HEK293 (cell line): ENCODE measurements around the gene C20orf173.

Source experiments
- FEZF1 ChIP-seq: fragments of 450-650 bp; formaldehyde crosslinking; IDR thresholded peaks from 2 replicates; pipeline ENCODE4 v1.5.1; 2016; ENCODE audit warnings: missing biosample characterization, missing genetic modification characterization
- GFI1B ChIP-seq: fragments of 450-650 bp; formaldehyde crosslinking; IDR thresholded peaks from 2 replicates; pipeline ENCODE4 v1.5.1; 2016; ENCODE audit warnings: missing biosample characterization, missing genetic modification characterization
- GLIS1 ChIP-seq: fragments of 450-650 bp; formaldehyde crosslinking; IDR thresholded peaks from 2 replicates; pipeline ENCODE4 v1.5.1; 2016; ENCODE audit warnings: missing biosample characterization, missing genetic modification characterization
- KLF1 ChIP-seq: fragments of 450-650 bp; formaldehyde crosslinking; IDR thresholded peaks from 2 replicates; pipeline ENCODE4 v1.5.1; 2016; ENCODE audit warnings: missing biosample characterization, missing genetic modification characterization
- OSR2 ChIP-seq: fragments of 450-650 bp; formaldehyde crosslinking; IDR thresholded peaks from 2 replicates; pipeline ENCODE4 v1.5.1; 2016; ENCODE audit warnings: missing biosample characterization, missing genetic modification characterization
- REPIN1 ChIP-seq: fragments of 450-650 bp; formaldehyde crosslinking; IDR thresholded peaks from 2 replicates; pipeline ENCODE4 v1.5.1; 2017; ENCODE audit warnings: missing biosample characterization, missing genetic modification characterization, low read depth
- ZBTB1 ChIP-seq: fragments of 450-650 bp; formaldehyde crosslinking; IDR thresholded peaks from 2 replicates; pipeline ENCODE4 v1.5.1; 2016; ENCODE audit warnings: missing biosample characterization, missing genetic modification characterization
- ZBTB17 ChIP-seq: fragments of 450-650 bp; formaldehyde crosslinking; IDR thresholded peaks from 2 replicates; pipeline ENCODE4 v1.5.1; 2016; ENCODE audit warnings: missing biosample characterization, missing genetic modification characterization
- ZFHX2 ChIP-seq: fragments of 450-650 bp; formaldehyde crosslinking; conservative IDR thresholded peaks from 2 replicates; pipeline ENCODE4 v1.5.1; 2016; ENCODE audit warnings: missing biosample characterization, missing genetic modification characterization
- ZNF112 ChIP-seq: fragments of 450-650 bp; formaldehyde crosslinking; IDR thresholded peaks from 2 replicates; pipeline ENCODE4 v1.5.0; 2017; ENCODE audit warnings: missing biosample characterization, missing genetic modification characterization
- ZNF175 ChIP-seq: fragments of 450-650 bp; formaldehyde crosslinking; IDR thresholded peaks from 2 replicates; pipeline ENCODE4 v1.5.1; 2016; ENCODE audit warnings: missing biosample characterization, missing genetic modification characterization
- ZNF248 ChIP-seq: fragments of 450-650 bp; formaldehyde crosslinking; IDR thresholded peaks from 2 replicates; pipeline ENCODE4 v1.5.1; 2017; ENCODE audit warnings: missing biosample characterization, missing genetic modification characterization
- ZNF274 ChIP-seq, 2 experiments: fragments of 200-500 bp in 1 of 2; fragments of 450-650 bp in 1 of 2; sonication (Bioruptor generic) in 1 of 2; formaldehyde crosslinking in 1 of 2; IDR thresholded peaks; 2 replicates each; pipeline versions ENCODE4 v1.5.1 to v1.6.1; 2014 to 2016; ENCODE audit warnings: borderline replicate concordance in 1 of 2, inconsistent platforms in 1 of 2, low read length in 1 of 2, missing biosample characterization in 1 of 2, missing genetic modification characterization in 1 of 2
- ZNF350 ChIP-seq: fragments of 450-650 bp; formaldehyde crosslinking; IDR thresholded peaks from 2 replicates; pipeline ENCODE4 v1.5.0; 2017; ENCODE audit warnings: missing biosample characterization, mild to moderate bottlenecking, missing genetic modification characterization
- ZNF366 ChIP-seq: fragments of 450-650 bp; formaldehyde crosslinking; conservative IDR thresholded peaks from 2 replicates; pipeline ENCODE4 v1.5.1; 2016; ENCODE audit warnings: missing biosample characterization, missing genetic modification characterization
- ZNF514 ChIP-seq: fragments of 450-650 bp; formaldehyde crosslinking; IDR thresholded peaks from 2 replicates; pipeline ENCODE4 v1.5.1; 2016; ENCODE audit warnings: missing biosample characterization, missing genetic modification characterization
- ZNF521 ChIP-seq: fragments of 450-650 bp; formaldehyde crosslinking; IDR thresholded peaks from 2 replicates; pipeline ENCODE4 v1.5.1; 2017; ENCODE audit warnings: missing biosample characterization, mild to moderate bottlenecking, missing genetic modification characterization
- ZNF548 ChIP-seq: fragments of 450-650 bp; formaldehyde crosslinking; IDR thresholded peaks from 2 replicates; pipeline ENCODE4 v1.5.1; 2016; ENCODE audit warnings: missing biosample characterization, missing genetic modification characterization
- ZNF623 ChIP-seq: fragments of 450-650 bp; formaldehyde crosslinking; IDR thresholded peaks from 2 replicates; pipeline ENCODE4 v1.5.1; 2016; ENCODE audit warnings: missing biosample characterization, missing genetic modification characterization
- ZNF747 ChIP-seq: fragments of 450-650 bp; formaldehyde crosslinking; IDR thresholded peaks from 2 replicates; pipeline ENCODE4 v1.5.1; 2016; ENCODE audit warnings: missing biosample characterization, missing genetic modification characterization
- ZNF792 ChIP-seq: fragments of 450-650 bp; formaldehyde crosslinking; IDR thresholded peaks from 2 replicates; pipeline ENCODE4 v1.5.1; 2016; ENCODE audit warnings: missing biosample characterization, missing genetic modification characterization
- TF ChIP-seq, protein P1 (sequence below): fragments of 450-650 bp; formaldehyde crosslinking; IDR thresholded peaks from 2 replicates; pipeline ENCODE4 v1.5.1; 2016; ENCODE audit warnings: missing biosample characterization, missing genetic modification characterization
- TF ChIP-seq, protein P2 (sequence below): fragments of 450-650 bp; formaldehyde crosslinking; IDR thresholded peaks from 2 replicates; pipeline ENCODE4; 2016; ENCODE audit warnings: missing biosample characterization, missing genetic modification characterization
- TF ChIP-seq, protein P3 (sequence below): fragments of 450-650 bp; formaldehyde crosslinking; conservative IDR thresholded peaks from 2 replicates; pipeline ENCODE4 v1.5.1; 2016; ENCODE audit warnings: low read depth, missing biosample characterization, missing genetic modification characterization
- TF ChIP-seq, protein P4 (sequence below): fragments of 450-650 bp; formaldehyde crosslinking; IDR thresholded peaks from 2 replicates; pipeline ENCODE4 v1.5.1; 2016; ENCODE audit warnings: missing biosample characterization, missing genetic modification characterization, borderline replicate concordance
- TF ChIP-seq, protein P5 (sequence below): IDR thresholded peaks from 2 replicates; pipeline ENCODE4 v1.6.1; 2011; ENCODE audit warnings: mild to moderate bottlenecking, low read depth, low read length, borderline replicate concordance
- TF ChIP-seq, protein P6 (sequence below): fragments of 450-650 bp; formaldehyde crosslinking; IDR thresholded peaks from 2 replicates; pipeline ENCODE4 v1.5.1; 2016; ENCODE audit warnings: missing biosample characterization, missing genetic modification characterization

Gene C20orf173

DNA sequence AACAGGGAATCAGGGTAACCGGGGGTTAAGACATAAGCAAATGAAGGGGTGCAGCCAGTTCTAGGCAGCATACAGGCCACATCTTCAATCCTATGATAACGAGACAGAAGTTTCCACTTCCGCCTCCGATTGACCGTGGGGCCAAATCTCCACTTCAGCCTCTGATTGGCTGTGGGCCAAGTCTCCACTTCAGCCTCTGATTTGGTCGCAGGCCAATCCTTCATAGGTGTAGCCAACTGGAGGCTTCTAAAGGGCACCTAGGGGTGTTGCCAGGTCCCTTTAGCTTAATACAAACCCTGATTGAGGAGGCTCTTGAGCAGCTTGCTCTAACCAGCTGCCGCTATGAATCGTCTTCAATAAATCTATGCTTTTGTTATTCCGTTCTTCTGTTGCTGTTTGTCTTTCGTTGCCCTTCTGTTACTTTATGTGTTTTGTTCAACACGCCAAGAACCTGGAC, 10.3 kb upstream of the C20orf173 start (continued):
- TF ChIP-seq, protein P1, sequence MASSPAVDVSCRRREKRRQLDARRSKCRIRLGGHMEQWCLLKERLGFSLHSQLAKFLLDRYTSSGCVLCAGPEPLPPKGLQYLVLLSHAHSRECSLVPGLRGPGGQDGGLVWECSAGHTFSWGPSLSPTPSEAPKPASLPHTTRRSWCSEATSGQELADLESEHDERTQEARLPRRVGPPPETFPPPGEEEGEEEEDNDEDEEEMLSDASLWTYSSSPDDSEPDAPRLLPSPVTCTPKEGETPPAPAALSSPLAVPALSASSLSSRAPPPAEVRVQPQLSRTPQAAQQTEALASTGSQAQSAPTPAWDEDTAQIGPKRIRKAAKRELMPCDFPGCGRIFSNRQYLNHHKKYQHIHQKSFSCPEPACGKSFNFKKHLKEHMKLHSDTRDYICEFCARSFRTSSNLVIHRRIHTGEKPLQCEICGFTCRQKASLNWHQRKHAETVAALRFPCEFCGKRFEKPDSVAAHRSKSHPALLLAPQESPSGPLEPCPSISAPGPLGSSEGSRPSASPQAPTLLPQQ (tag by site-specific recombination), result peak; percentile 38; the same call in 1 of the 2 replicates
- TF ChIP-seq ZNF747 (tag by site-specific recombination) (no peak), GLIS1 (0 out of 2 replicates have a peak, but pooled peaks have one; percentile 24), ZNF274 (IDR thresholded peaks at IDR 0.05; ENCODE audit: low read length) (no peak), ZNF274 (tag by site-specific recombination; IDR thresholded peaks at IDR 0.05; ENCODE audit: borderline replicate concordance) (no peak), ZNF366 (tag by site-specific recombination) (no peak), ZFHX2 (tag by site-specific recombination) (no peak), ZNF175 (tag by site-specific recombination) (no peak), ZBTB17 (tag by site-specific recombination) (peak; percentile 94), ZBTB1 (tag by site-specific recombination) (no peak), FEZF1 (tag by site-specific recombination) (no peak), ZNF514 (tag by site-specific recombination) (no peak), ZNF548 (no peak), ZNF623 (tag by site-specific recombination) (no peak), ZNF248 (tag by site-specific recombination) (no peak), ZNF792 (tag by site-specific recombination) (no peak), REPIN1 (tag by site-specific recombination) (no peak), KLF1 (tag by site-specific recombination) (no peak), OSR2 (tag by site-specific recombination) (peak; percentile 42), ZNF112 (tag by site-specific recombination) (no peak), GFI1B (tag by site-specific recombination) (no peak), ZNF350 (tag by site-specific recombination) (no peak), ZNF521 (tag by site-specific recombination) (no peak)
- TF ChIP-seq, protein P2, sequence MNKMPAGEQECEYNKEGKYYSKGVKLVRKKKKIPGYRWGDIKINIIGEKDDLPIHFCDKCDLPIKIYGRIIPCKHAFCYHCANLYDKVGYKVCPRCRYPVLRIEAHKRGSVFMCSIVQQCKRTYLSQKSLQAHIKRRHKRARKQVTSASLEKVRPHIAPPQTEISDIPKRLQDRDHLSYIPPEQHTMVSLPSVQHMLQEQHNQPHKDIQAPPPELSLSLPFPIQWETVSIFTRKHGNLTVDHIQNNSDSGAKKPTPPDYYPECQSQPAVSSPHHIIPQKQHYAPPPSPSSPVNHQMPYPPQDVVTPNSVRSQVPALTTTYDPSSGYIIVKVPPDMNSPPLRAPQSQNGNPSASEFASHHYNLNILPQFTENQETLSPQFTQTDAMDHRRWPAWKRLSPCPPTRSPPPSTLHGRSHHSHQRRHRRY (tag by site-specific recombination), result no peak
- TF ChIP-seq, protein P3, sequence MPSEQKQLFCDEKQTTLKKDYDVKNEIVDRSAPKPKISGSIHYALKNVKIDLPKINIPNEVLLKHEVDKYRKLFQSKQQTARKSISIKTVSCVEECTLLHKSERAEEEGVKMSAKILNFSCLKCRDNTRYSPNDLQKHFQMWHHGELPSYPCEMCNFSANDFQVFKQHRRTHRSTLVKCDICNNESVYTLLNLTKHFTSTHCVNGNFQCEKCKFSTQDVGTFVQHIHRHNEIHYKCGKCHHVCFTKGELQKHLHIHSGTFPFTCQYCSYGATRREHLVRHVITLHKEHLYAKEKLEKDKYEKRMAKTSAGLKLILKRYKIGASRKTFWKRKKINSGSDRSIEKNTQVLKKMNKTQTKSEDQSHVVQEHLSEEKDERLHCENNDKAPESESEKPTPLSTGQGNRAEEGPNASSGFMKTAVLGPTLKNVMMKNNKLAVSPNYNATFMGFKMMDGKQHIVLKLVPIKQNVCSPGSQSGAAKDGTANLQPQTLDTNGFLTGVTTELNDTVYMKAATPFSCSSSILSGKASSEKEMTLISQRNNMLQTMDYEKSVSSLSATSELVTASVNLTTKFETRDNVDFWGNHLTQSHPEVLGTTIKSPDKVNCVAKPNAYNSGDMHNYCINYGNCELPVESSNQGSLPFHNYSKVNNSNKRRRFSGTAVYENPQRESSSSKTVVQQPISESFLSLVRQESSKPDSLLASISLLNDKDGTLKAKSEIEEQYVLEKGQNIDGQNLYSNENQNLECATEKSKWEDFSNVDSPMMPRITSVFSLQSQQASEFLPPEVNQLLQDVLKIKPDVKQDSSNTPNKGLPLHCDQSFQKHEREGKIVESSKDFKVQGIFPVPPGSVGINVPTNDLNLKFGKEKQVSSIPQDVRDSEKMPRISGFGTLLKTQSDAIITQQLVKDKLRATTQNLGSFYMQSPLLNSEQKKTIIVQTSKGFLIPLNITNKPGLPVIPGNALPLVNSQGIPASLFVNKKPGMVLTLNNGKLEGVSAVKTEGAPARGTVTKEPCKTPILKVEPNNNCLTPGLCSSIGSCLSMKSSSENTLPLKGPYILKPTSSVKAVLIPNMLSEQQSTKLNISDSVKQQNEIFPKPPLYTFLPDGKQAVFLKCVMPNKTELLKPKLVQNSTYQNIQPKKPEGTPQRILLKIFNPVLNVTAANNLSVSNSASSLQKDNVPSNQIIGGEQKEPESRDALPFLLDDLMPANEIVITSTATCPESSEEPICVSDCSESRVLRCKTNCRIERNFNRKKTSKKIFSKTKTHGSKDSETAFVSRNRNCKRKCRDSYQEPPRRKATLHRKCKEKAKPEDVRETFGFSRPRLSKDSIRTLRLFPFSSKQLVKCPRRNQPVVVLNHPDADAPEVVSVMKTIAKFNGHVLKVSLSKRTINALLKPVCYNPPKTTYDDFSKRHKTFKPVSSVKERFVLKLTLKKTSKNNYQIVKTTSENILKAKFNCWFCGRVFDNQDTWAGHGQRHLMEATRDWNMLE, result peak; percentile 74
- TF ChIP-seq, protein P4, sequence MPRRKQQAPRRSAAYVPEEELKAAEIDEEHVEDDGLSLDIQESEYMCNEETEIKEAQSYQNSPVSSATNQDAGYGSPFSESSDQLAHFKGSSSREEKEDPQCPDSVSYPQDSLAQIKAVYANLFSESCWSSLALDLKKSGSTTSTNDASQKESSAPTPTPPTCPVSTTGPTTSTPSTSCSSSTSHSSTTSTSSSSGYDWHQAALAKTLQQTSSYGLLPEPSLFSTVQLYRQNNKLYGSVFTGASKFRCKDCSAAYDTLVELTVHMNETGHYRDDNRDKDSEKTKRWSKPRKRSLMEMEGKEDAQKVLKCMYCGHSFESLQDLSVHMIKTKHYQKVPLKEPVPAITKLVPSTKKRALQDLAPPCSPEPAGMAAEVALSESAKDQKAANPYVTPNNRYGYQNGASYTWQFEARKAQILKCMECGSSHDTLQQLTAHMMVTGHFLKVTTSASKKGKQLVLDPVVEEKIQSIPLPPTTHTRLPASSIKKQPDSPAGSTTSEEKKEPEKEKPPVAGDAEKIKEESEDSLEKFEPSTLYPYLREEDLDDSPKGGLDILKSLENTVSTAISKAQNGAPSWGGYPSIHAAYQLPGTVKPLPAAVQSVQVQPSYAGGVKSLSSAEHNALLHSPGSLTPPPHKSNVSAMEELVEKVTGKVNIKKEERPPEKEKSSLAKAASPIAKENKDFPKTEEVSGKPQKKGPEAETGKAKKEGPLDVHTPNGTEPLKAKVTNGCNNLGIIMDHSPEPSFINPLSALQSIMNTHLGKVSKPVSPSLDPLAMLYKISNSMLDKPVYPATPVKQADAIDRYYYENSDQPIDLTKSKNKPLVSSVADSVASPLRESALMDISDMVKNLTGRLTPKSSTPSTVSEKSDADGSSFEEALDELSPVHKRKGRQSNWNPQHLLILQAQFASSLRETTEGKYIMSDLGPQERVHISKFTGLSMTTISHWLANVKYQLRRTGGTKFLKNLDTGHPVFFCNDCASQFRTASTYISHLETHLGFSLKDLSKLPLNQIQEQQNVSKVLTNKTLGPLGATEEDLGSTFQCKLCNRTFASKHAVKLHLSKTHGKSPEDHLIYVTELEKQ (tag by site-specific recombination), result no peak
- TF ChIP-seq, protein P5, sequence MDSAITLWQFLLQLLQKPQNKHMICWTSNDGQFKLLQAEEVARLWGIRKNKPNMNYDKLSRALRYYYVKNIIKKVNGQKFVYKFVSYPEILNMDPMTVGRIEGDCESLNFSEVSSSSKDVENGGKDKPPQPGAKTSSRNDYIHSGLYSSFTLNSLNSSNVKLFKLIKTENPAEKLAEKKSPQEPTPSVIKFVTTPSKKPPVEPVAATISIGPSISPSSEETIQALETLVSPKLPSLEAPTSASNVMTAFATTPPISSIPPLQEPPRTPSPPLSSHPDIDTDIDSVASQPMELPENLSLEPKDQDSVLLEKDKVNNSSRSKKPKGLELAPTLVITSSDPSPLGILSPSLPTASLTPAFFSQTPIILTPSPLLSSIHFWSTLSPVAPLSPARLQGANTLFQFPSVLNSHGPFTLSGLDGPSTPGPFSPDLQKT, result no peak
- TF ChIP-seq, protein P6, sequence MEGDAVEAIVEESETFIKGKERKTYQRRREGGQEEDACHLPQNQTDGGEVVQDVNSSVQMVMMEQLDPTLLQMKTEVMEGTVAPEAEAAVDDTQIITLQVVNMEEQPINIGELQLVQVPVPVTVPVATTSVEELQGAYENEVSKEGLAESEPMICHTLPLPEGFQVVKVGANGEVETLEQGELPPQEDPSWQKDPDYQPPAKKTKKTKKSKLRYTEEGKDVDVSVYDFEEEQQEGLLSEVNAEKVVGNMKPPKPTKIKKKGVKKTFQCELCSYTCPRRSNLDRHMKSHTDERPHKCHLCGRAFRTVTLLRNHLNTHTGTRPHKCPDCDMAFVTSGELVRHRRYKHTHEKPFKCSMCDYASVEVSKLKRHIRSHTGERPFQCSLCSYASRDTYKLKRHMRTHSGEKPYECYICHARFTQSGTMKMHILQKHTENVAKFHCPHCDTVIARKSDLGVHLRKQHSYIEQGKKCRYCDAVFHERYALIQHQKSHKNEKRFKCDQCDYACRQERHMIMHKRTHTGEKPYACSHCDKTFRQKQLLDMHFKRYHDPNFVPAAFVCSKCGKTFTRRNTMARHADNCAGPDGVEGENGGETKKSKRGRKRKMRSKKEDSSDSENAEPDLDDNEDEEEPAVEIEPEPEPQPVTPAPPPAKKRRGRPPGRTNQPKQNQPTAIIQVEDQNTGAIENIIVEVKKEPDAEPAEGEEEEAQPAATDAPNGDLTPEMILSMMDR (tag by site-specific recombination), result no peak
